Aorta (tissue), 5 donors: Measurements from ENCODE around the gene STIM2. TPM values are rescaled to one million over a fixed set of nuclear protein-coding genes. Genes with fewer than 3 reads are reported as not detected.

Source experiments
- ATAC-seq: fragments of 200-7000 bp; cut with Tn5 transposase; one replicate; pipeline ENCODE4 v1.9.1; 2022; ENCODE audit warnings: moderate library complexity; ENCODE audit not compliant: low FRiP score
- DNase-seq, 2 donors: peaks; one replicate each; pipeline ENCODE4 v3.0.0-alpha.2; 2020
- H3K27ac ChIP-seq, 2 donors: one replicate each; pipeline ENCODE4 v1.5.1; 2013; ENCODE audit warnings: low read length in 2 of 2, mild to moderate bottlenecking in 2 of 2, moderate library complexity in 2 of 2, control low read depth in 1 of 2, inconsistent platforms in 1 of 2, low read depth in 1 of 2
- H3K27me3 ChIP-seq, 2 donors: one replicate each; pipeline ENCODE4 v1.6.1; 2013; ENCODE audit warnings: control low read depth in 1 of 2, low read length in 1 of 2, mild to moderate bottlenecking in 1 of 2, moderate library complexity in 1 of 2; ENCODE audit not compliant: insufficient read depth in 2 of 2, control insufficient read depth in 1 of 2
- H3K36me3 ChIP-seq, 2 donors: one replicate each; pipeline ENCODE4 v1.6.1; 2013; ENCODE audit warnings: control low read depth in 1 of 2, low read length in 1 of 2, mild to moderate bottlenecking in 1 of 2; ENCODE audit not compliant: insufficient read depth in 2 of 2, control insufficient read depth in 1 of 2
- H3K4me1 ChIP-seq, 2 donors: one replicate each; pipeline ENCODE4 v1.6.1; 2013; ENCODE audit warnings: low read length in 2 of 2, control low read depth in 1 of 2, mild to moderate bottlenecking in 1 of 2, moderate library complexity in 1 of 2; ENCODE audit not compliant: insufficient read depth in 2 of 2, control insufficient read depth in 1 of 2
- H3K4me3 ChIP-seq, 2 donors: one replicate each; pipeline ENCODE4 v1.5.1; 2013; ENCODE audit warnings: low read length in 2 of 2, control low read depth in 1 of 2, mild to moderate bottlenecking in 1 of 2
- H3K9me3 ChIP-seq: one replicate; pipeline ENCODE4 v1.6.1; 2013; ENCODE audit warnings: mild to moderate bottlenecking, low read length; ENCODE audit not compliant: control insufficient read depth
- WGBS, 2 donors: extraction: QIAGEN DNeasy Blood & Tissue Kit; methylation state at CpG; one replicate each; pipeline ENCODE4 v1.1.7; 2013; 5-methylcytosine and 5-hydroxymethylcytosine counted together
- intact Hi-C, 2 donors: fragments of 100-400 bp; cut with DNase I; formaldehyde crosslinking; loops; one replicate each; pipeline versions ENCODE4 v1.14.2 to v1.15.0; 2022
- polyA plus RNA-seq, 2 donors: library from polyadenylated mRNA; stranded (reverse); fragments of 200-250 nt; gene quantifications; one replicate each; pipeline ENCODE4 v1.2.3, GENCODE V29; 2013
- total RNA-seq, 2 donors: library from RNA; stranded (reverse); fragmentation: NEBNext Ultra II Directional; extraction: Animal tissue kit (Norgen Biotek cat#: 25700); gene quantifications; one replicate each; pipeline ENCODE4 v1.2.1, GENCODE V29; 2021
- donor health status: healthy with polysubstance abuse.
- donor health status: Bipolar disorder and iron deficiency.
- donor health status: DM: no; HTN: no; CAD: no.
- donor health status: DM: no; HTN: no; CAD: no.
- donor health status: DM: yes; HTN: yes; CAD: no.

The STIM2 gene
- total and polyA plus RNA-seq, 4 donors, result 5.0 to 31.2 (median 12.7) TPM

DNA sequence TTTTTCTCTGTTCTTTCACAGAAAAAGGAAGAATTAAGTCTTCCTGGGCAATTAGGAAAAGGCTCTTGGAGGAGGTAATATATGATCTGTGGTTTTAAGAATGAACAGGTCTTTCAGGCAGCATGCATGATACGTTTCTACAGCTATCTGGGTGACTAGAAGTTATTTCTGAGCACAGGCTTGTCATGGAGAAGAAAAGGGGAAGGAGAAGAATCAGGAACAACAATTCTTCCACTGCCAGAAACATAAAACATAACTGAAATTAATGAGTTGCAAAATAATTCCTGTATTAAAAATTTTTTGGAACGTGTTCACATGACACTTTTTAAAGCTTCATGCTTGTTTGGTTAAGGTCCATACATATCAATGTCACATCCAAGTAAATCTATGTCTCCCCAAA, 17.7 kb upstream of the STIM2 start:
- no peak for ATAC-seq
- Histone ChIP-seq H3K36me3 (no peaks in the 10 kb centered on the region), H3K4me1 (no peaks in the 10 kb centered on the region), H3K27me3 (no peaks in the 10 kb centered on the region), H3K9me3 (no peaks in the 10 kb centered on the region), H3K4me3 (no peak overlapping the region), H3K27ac (no peak overlapping the region)
- DNase-seq, result no peak
- intact Hi-C loops, result no loop called here
- WGBS, 2 donors, result 60 to 66% methylated on average over 2 of the region's 2 CpGs

DNA sequence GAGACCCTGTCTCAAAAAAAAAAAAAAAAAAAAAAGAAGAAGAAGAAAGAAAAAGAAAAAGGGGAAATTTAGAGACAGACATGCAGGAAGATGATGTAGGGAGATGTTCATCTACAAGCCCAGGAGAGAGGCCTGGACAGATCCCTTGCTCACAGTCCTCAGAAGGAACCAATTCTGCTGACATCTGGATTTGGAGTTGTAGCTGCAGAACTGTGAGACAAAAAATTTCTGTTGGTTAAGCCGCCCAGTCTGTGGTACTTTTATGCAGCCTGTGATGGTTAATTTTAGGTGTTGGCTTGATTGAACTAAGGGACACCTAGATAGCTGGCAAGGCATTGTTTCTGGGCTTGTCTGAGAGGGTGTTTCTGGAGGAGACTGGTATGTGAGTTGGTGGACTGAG, 10.1 kb upstream of the STIM2 start:
- no peak overlapping the region for H3K4me3 ChIP-seq
- no peaks in the 10 kb centered on the region for H3K36me3 ChIP-seq
- DNase-seq, result no peak
- no peak for ATAC-seq
- no peaks in the 10 kb centered on the region for H3K27me3 ChIP-seq
- H3K27ac ChIP-seq, result no peak overlapping the region
- intact Hi-C loops, result loop anchor here in 1 of 2 donors (10.0 kb wide), 1 partner anchor 66 kb away; no protein-coding TSS in a partner anchor
- no peaks in the 10 kb centered on the region for H3K9me3 ChIP-seq
- 94 to 95% methylated on average over 1 of the region's 1 CpG for WGBS, 2 donors
- no peaks in the 10 kb centered on the region for H3K4me1 ChIP-seq

DNA sequence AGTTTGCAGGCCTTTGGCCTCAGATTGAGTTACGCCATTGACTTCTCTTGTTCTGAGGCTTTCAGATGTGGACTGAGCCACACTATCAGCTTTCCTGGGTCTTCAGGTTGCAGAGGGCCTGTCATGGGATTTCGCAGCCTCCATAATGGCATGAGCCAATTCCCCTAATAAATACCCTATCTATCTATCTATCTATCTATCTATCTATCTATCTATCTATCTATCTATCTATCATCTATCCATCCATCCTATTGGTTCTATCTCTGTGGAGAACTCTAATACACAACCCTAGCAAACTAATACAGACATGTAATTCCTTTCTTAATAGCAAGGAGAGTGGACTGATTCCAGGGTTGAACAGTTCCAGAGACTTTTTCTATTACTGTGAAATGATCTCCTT, 9.5 kb upstream of the STIM2 start:
- Histone ChIP-seq H3K4me3 (no peak overlapping the region), H3K4me1 (no peaks in the 10 kb centered on the region), H3K36me3 (no peaks in the 10 kb centered on the region), H3K9me3 (no peaks in the 10 kb centered on the region), H3K27me3 (no peaks in the 10 kb centered on the region), H3K27ac (no peak overlapping the region)
- intact Hi-C loops, result loop anchor here in 1 of 2 donors (10.0 kb wide), 1 partner anchor 66 kb away; no protein-coding TSS in a partner anchor
- DNase-seq, result no peak
- 98% methylated on average over 2 of the region's 2 CpGs for WGBS, 2 donors
- ATAC-seq, result no peak

DNA sequence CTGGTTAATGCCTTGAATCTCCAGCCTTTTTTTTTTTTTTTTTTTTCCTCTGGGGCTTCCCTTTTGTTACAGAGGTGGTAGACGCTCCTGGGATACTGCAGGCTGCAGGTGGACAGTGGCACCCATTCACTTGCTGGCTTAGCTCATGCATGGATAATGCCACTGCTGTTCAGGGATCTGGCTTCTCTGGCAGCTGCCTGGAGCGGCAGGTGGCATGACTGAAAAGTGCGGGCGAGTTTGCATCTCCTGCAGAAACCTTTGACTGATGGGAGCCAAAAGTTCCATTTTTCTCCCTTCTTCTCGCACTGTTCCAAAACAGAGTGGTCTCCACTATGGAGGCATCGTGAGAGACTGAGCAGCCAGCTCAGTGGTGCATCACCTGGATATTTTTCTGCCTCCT, 5.9 kb upstream of the STIM2 start:
- ATAC-seq, result no peak
- intact Hi-C loops, result loop anchor here in 1 of 2 donors (5.0 to 10.0 kb wide), 2 partner anchors 70 to 272 kb away; partner anchors contain the start of gene TBC1D19
- peaks cover 2 to 3% of the 10 kb centered on the region in 2 donors for H3K4me1 ChIP-seq

DNA sequence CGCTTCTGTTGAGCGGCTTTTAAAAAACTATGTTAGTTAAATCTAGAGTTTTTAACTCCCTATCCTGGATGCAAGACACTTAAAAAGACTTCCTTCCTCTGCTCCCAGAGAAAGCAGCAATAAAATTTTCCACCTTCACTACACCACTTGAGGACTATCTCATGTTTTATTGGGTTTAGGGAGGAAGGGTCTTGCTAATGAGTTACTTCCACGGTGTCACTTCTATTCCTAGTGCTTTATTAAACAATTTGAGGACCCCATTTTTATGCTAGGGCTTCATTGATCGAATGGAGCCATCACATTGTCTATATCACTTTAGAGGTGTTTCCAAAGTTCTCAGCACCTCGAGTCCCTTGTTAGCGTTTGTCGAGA, 3.7 kb upstream of the STIM2 start:
- Histone ChIP-seq H3K9me3 (no peaks in the 10 kb centered on the region), H3K27ac (peak overlapping the region in 1 of 2 donors; percentile 87), H3K4me1 (peaks cover 2 to 3% of the 10 kb centered on the region in 2 donors), H3K36me3 (no peaks in the 10 kb centered on the region), H3K4me3 (peak overlapping the region; percentile 39 to 69), H3K27me3 (no peaks in the 10 kb centered on the region)
- DNase-seq (no peak), ATAC-seq (no peak)
- WGBS, 2 donors, result 24 to 30% methylated on average over 7 of the region's 7 CpGs
- intact Hi-C loops, result loop anchor here in 1 of 2 donors (5.0 to 10.0 kb wide), 2 partner anchors 72 to 275 kb away; partner anchors contain the start of gene TBC1D19

More for the DNA sequence above, 5.9 kb upstream of the STIM2 start:
- Histone ChIP-seq H3K27ac (no peak overlapping the region), H3K36me3 (no peaks in the 10 kb centered on the region), H3K27me3 (no peaks in the 10 kb centered on the region), H3K9me3 (no peaks in the 10 kb centered on the region), H3K4me3 (no peak overlapping the region)
- 50 to 54% methylated on average over 6 of the region's 6 CpGs for WGBS, 2 donors
- no peak for DNase-seq

DNA sequence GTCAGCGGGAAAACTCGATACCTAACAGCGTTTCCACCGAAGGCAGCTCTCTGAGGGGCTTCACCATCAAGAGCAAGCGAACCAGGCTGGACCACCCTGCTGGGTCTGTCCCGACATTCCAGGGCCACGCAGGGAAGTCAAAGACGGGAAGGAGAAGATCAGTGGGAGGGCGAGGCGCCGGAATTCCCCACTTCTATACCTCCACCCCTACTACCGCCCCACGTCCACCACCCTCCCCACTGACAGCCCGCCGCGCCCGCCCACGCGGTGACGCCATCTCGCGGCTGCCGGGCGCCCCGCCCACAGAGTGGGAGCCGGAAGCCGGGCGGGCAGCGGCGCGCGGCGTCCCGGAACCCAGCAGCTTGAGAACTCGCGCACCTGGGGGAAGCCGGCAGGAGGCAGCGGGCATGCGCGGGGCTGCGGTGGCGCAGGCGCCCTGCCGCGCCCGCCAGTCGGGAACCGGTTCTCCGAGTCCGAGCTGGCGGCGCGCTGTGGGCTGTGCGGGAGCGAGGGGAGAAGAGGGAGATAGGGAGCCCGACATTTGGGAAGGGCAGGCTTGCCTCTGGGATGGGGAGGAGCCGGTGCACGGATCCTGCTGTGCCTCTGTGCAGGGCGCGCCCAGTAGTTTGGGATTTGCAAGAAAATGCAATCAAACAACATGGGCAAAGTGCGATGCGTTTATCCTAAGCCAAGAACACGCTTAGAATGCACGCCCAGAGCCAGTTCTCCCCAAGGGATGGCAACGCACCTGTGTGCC, 3.2 kb upstream of the STIM2 start:
- ATAC-seq, result peak; percentile 88
- DNase-seq, result peak; percentile 93 to 96
- H3K27ac ChIP-seq, result peak overlapping the region in 1 of 2 donors; percentile 87
- peak overlapping the region; percentile 69 to 72 for H3K4me3 ChIP-seq
- WGBS, 2 donors, result 0 to 1% methylated on average over 62 to 65 of the region's 65 CpGs
- H3K9me3 ChIP-seq, result no peaks in the 10 kb centered on the region
- intact Hi-C loops, result loop anchor here in 1 of 2 donors (5.0 to 10.0 kb wide), 2 partner anchors 73 to 275 kb away; partner anchors contain the start of gene TBC1D19
- no peaks in the 10 kb centered on the region for H3K27me3 ChIP-seq
- H3K36me3 ChIP-seq, result no peaks in the 10 kb centered on the region
- peaks cover 2 to 3% of the 10 kb centered on the region in 2 donors for H3K4me1 ChIP-seq

DNA sequence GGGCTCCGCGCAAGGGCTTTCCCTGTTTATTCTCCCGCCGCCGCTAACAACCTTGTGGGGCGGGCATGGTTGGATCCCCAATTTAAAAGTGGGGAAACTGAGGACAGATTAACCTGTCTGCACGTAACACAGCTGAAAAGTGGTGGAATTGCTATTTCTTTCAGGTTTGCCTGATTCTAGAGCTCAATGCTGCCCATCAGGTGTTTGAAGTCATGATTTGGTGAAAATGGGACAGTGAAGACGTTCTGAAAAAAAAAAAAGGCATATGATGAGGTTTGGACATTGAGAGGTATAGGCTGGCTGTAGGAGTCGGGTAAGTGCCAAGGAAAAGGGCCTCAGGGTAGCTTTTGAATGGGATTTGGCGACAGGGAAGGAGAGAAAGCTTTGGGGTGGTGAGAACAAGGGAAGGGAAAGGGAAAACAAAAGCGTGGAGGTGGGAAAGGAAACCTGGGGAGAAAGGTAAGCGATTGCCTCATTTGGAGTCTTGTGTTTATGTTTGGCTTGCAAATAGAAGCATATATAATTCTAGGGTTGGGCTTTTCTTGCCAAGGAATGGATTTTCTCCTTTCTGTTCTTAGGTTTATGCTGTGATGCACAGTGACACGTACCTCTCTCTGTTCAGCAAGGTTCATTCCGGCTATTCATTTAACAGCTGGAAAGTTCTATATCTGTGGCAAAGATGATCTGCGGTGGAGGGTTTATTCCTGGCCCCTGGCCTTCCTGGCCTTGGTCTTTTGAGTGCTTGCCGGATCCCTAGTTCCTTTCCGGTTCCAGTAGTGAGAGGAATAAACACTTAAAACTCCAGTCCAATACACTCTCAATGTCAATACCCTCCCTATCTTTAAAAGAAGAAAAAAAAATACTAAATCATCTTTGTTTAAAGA, 2.4 kb upstream of the STIM2 start:
- WGBS, 2 donors, result 19 to 23% methylated on average over 17 of the region's 17 CpGs
- Histone ChIP-seq H3K36me3 (no peaks in the 10 kb centered on the region), H3K4me3 (peak overlapping the region; percentile 69 to 72), H3K27ac (peak overlapping the region in 1 of 2 donors; percentile 35), H3K4me1 (peaks cover 2 to 3% of the 10 kb centered on the region in 2 donors), H3K9me3 (no peaks in the 10 kb centered on the region), H3K27me3 (no peaks in the 10 kb centered on the region)
- no peak for DNase-seq
- ATAC-seq, result no peak
- intact Hi-C loops, result loop anchor here in 1 of 2 donors (5.0 to 10.0 kb wide), 2 partner anchors 73 to 276 kb away; partner anchors contain the start of gene TBC1D19

DNA sequence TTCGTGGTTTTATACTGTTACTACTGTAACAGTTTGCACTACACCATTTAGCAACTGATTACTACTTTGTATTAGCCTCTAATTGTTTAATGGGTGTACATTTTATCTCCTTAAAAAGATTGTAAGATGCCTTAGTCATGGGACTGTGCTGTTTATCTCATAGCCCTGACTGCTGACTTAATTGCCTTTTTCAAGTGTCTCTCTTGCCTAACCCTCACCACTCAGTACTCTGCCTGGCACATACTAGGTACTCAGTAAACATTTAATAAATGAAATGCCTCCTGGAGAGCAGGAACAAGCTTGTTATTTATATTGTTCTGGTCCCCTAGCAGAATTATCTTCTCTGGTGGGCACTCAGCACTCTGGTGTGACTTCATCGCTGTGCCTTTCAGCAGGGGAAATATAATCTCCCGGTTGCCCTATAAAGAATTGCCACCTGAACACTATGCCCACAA, 1.7 kb upstream of the STIM2 start:
- no peak for ATAC-seq
- Histone ChIP-seq H3K9me3 (no peaks in the 10 kb centered on the region), H3K4me3 (no peak overlapping the region), H3K27me3 (no peaks in the 10 kb centered on the region), H3K36me3 (no peaks in the 10 kb centered on the region), H3K4me1 (peaks cover 2 to 3% of the 10 kb centered on the region in 2 donors), H3K27ac (no peak overlapping the region)
- intact Hi-C loops, result loop anchor here in 1 of 2 donors (5.0 to 10.0 kb wide), 2 partner anchors 74 to 277 kb away; partner anchors contain the start of gene TBC1D19
- 86 to 91% methylated on average over 3 of the region's 3 CpGs for WGBS, 2 donors
- no peak for DNase-seq
